NOMO-1 (cell line): ENCODE measurements around the gene IMMP2L.
"Not testable (repeated sequence)": the region's sequence is repeated elsewhere in the genome, so short reads cannot be mapped to it uniquely, and the experiment has no call there.

ENCODE experiments used
- DNase-seq, 2 experiments: peaks; one replicate each; lab custom pipeline; 2025; ENCODE audit not compliant: unreplicated experiment in 2 of 2; lab: John Stamatoyannopoulos, UW

The IMMP2L gene

GRCh38 chr7:111473449-111474198, 88.7 kb downstream of the IMMP2L start:
- DNase-seq = no peak

- no peak for DNase-seq
Measured at GRCh38 chr7:111470998-111471397, 91.3 kb downstream of the IMMP2L start.

GRCh38 chr7:111469894-111470293, 92.4 kb downstream of the IMMP2L start:
- not testable (repeated sequence) for DNase-seq

- not testable (repeated sequence) for DNase-seq
Measured at GRCh38 chr7:111465774-111466173, 96.5 kb downstream of the IMMP2L start.

- DNase-seq = no peak
Measured at GRCh38 chr7:111460695-111461094, 101.6 kb downstream of the IMMP2L start.

GRCh38 chr7:111459757-111460280, 102.5 kb downstream of the IMMP2L start:
- DNase-seq = no peak

- no peak for DNase-seq
Measured at GRCh38 chr7:111459065-111459756, 103.1 kb downstream of the IMMP2L start.

- not testable (repeated sequence) for DNase-seq
Measured at GRCh38 chr7:111450705-111451104, 111.6 kb downstream of the IMMP2L start.

- not testable (repeated sequence) for DNase-seq
Measured at GRCh38 chr7:111447502-111447901, 114.8 kb downstream of the IMMP2L start.

GRCh38 chr7:111439977-111440376, 122.3 kb downstream of the IMMP2L start:
- no peak for DNase-seq

GRCh38 chr7:111438369-111439289, 123.7 kb downstream of the IMMP2L start:
- no peak for DNase-seq

- DNase-seq = no peak
Measured at GRCh38 chr7:111437736-111438135, 124.6 kb downstream of the IMMP2L start.

- DNase-seq = no peak
Measured at GRCh38 chr7:111436608-111437007, 125.7 kb downstream of the IMMP2L start.

- no peak for DNase-seq
Measured at GRCh38 chr7:111433426-111433825, 128.9 kb downstream of the IMMP2L start.

- DNase-seq = no peak
Measured at GRCh38 chr7:111429781-111430180, 132.5 kb downstream of the IMMP2L start.

GRCh38 chr7:111424768-111425167, 137.5 kb downstream of the IMMP2L start:
- DNase-seq = no peak

- DNase-seq = no peak
Measured at GRCh38 chr7:111414374-111414773, 147.9 kb downstream of the IMMP2L start.

- DNase-seq = no peak
Measured at GRCh38 chr7:111413739-111414138, 148.6 kb downstream of the IMMP2L start.

GRCh38 chr7:111410899-111411298, 151.4 kb downstream of the IMMP2L start:
- DNase-seq = no peak

GRCh38 chr7:111409714-111410422, 152.4 kb downstream of the IMMP2L start:
- no peak for DNase-seq
